HEK293T (cell line): Measurements from ENCODE around the gene BCAS1.

Experiments
- ARNT ChIP-seq: fragments of 450-650 bp; IDR thresholded peaks from 2 replicates; pipeline ENCODE4 v1.6.1; 2017; ENCODE audit warnings: mild to moderate bottlenecking
- BHLHE40 ChIP-seq: fragments of 450-650 bp; IDR thresholded peaks from 2 replicates; pipeline ENCODE4 v1.6.1; 2016; ENCODE audit warnings: mild to moderate bottlenecking, moderate library complexity, borderline replicate concordance
- FOXA1 ChIP-seq: fragments of 450-650 bp; IDR thresholded peaks from 2 replicates; pipeline ENCODE4 v1.6.1; 2016; ENCODE audit warnings: mild to moderate bottlenecking
- FOXK2 ChIP-seq: fragments of 450-650 bp; IDR thresholded peaks from 2 replicates; pipeline ENCODE4 v1.6.1; 2016; ENCODE audit warnings: mild to moderate bottlenecking
- FOXM1 ChIP-seq: fragments of 450-650 bp; IDR thresholded peaks from 2 replicates; pipeline ENCODE4 v1.6.1; 2017; ENCODE audit warnings: mild to moderate bottlenecking, borderline replicate concordance
- SP1 ChIP-seq: fragments of 450-650 bp; IDR thresholded peaks from 2 replicates; pipeline ENCODE4 v1.6.1; 2017
- SUZ12 ChIP-seq: fragments of 450-650 bp; IDR thresholded peaks from 2 replicates; pipeline ENCODE4 v1.6.1; 2016; ENCODE audit warnings: mild to moderate bottlenecking
- TARDBP ChIP-seq: fragments of 450-650 bp; IDR thresholded peaks from 2 replicates; pipeline ENCODE4 v1.6.1; 2016

- TF ChIP-seq SP1 (no peak), TARDBP (no peak), FOXA1 (no peak), BHLHE40 (no peak), FOXM1 (no peak), SUZ12 (no peak), FOXK2 (no peak), ARNT (no peak)
Measured at GRCh38 chr20:54043076-54043967, 27.1 kb downstream of the BCAS1 start.
